HL-60 (cell line): ENCODE data around the gene RAP1GAP2.

Experiments used
- POLR2AphosphoS5 ChIP-seq: IDR thresholded peaks from 2 replicates; pipeline ENCODE4 v1.6.1; 2012; ENCODE audit warnings: low read depth
- REST ChIP-seq: IDR thresholded peaks from 2 replicates; pipeline ENCODE4 v1.6.1; 2012; ENCODE audit warnings: low read depth; ENCODE audit not compliant: insufficient replicate concordance
- SPI1 ChIP-seq: IDR thresholded peaks from 2 replicates; pipeline ENCODE4 v1.6.1; 2012; ENCODE audit warnings: low read depth, mild to moderate bottlenecking, borderline replicate concordance
- TF ChIP-seq, protein P1 (sequence below): IDR thresholded peaks from one replicate; pipeline ENCODE4 v1.5.1; 2011; ENCODE audit warnings: low read length, control low read depth, inconsistent platforms; ENCODE audit not compliant: insufficient read depth

DNA sequence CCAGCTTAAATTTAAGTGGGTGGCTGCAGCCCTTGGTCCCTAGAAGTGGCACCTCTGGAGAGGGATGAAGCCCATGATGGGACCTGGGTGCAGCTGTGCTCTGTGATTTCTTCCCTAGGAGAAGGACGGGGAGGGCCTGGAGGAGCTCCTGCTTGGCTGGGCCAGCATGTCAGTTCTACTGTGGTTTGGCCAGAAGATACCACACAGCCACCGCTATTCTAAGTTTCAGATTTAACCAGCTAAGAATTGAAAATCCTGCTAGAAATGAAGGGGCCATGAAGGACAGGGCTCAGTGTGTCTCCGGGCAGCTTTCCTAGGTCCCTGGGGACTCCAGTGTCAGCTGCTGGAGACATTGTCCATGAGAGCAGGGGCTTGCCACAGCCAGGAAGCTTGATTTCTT lies 9.7 kb downstream of the RAP1GAP2 start:
- TF ChIP-seq, protein P1, sequence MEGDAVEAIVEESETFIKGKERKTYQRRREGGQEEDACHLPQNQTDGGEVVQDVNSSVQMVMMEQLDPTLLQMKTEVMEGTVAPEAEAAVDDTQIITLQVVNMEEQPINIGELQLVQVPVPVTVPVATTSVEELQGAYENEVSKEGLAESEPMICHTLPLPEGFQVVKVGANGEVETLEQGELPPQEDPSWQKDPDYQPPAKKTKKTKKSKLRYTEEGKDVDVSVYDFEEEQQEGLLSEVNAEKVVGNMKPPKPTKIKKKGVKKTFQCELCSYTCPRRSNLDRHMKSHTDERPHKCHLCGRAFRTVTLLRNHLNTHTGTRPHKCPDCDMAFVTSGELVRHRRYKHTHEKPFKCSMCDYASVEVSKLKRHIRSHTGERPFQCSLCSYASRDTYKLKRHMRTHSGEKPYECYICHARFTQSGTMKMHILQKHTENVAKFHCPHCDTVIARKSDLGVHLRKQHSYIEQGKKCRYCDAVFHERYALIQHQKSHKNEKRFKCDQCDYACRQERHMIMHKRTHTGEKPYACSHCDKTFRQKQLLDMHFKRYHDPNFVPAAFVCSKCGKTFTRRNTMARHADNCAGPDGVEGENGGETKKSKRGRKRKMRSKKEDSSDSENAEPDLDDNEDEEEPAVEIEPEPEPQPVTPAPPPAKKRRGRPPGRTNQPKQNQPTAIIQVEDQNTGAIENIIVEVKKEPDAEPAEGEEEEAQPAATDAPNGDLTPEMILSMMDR: no peak
- TF ChIP-seq POLR2AphosphoS5 (no peak), REST (no peak), SPI1 (no peak)
